NCI-H748 (cell line): ENCODE measurements around the gene NOXRED1.
A peak's percentile ranks its signal among the peaks of the same experiment; 100 is the strongest.

Experiments used
- DNase-seq: peaks from one replicate; lab custom pipeline; 2025; ENCODE audit not compliant: unreplicated experiment; lab: John Stamatoyannopoulos, UW

Gene NOXRED1

DNA sequence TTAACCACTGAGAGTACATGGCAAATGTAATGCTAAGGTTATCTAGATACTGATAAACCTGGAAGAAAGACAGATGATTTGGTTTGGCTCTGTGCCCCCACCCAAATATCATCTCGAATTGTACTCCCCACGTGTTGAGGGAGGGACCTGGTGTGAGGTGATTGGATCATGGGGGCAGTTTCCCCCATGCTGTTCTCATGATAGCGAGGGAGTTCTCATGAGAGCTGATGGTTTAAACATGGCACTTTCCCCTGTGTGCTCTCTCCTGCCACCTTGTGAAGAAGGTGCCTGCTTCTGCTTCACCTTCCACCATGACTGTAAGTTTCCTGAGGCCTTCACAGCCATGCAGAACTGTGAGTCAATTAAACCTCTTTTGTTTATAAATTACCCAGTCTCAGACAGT lies 14.2 kb downstream of the NOXRED1 start:
- no peak for DNase-seq

DNA sequence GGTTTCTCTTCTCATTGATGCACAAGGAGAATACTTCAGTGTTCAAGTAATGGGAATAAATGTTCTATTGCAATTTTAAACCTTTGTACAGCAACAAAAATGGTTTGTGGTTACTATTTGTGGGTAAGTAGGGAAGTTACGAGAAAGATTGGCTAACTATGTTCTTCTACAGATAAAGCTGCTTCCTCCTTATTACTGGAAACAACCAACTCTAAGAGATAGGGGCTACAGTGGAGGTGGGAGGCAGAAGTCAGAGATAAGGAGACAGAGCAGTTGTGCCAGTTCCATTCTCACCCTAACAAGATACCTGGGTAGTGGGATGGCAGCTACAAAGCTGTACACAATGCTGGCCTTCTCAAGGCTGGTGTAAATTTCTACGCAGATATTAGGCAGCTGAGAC lies 16.2 kb downstream of the NOXRED1 start:
- DNase-seq: no peak

DNA sequence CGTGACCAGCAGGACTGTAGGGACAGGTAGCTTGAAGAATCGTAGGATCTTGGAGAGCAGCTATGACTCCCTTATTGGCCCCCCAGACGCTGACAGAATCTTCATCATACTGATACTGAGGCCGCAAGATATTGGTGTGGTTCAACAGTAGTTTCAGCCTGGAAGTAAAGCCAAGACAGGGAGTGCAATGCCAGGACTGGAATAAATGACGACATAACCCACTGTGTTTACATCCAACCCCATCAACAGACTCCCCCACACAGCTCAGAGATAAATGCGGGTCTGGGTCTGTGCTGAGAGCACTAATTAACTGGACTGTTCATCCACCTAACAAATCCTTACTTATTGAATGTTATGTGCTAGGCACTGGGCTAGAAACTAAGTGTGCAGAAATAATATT lies 16.6 kb downstream of the NOXRED1 start:
- no peak for DNase-seq

DNA sequence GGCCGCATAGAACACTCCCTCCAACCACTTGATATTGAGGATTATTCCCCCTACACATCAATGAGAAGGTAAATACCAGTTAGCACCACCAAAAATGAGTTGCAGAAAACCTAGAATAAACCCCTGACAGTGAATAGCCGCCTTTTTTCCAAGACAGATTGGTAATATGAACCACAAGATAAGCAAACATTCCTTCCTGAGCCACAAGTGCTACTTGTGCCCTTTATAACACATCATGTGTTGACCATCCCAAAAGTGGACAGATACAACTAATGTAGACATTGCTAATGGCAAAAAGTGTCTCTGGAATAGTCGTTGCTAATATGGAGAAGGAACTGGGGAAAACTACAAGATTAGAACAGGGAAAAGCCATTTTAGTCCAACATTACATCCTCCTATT lies 17.2 kb downstream of the NOXRED1 start:
- no peak for DNase-seq

DNA sequence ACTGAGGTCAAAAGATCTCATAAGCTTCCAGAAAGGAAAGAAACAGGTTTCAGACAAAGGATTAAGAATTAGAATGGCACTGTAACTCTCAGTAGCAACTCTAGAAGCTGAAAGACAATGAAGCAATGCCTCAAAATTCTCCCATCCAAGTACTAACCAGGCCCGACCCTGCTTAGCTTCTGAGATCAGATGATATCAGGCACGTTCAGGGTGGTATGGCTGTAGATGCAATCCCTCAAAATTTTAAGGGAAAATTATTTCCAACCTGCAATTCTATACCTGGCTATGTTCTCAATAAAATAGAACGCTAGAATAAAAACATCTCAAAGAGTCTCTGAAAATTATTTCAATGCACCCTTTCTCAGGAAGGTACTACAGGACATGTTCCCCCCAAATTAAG lies 19.6 kb downstream of the NOXRED1 start:
- DNase-seq: no peak

DNA sequence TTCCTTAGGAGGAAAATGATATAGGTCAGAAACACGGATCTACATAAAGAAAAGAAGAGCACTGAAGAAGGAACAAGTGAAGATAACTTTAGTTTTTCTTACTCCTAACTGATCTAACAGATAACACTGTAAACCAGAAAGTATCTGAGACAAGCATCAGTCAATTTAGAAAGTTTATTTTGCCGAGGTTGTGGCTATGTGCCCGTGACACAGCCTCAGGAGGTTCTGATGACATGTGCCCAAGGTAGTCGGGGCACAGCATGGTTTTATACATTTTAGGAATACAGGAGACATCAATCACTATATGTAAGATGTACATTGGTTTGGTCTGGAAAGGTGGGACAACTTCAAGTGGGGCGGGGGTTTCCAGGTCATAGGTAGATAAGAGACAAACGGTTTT lies 23.1 kb downstream of the NOXRED1 start:
- DNase-seq: no peak

DNA sequence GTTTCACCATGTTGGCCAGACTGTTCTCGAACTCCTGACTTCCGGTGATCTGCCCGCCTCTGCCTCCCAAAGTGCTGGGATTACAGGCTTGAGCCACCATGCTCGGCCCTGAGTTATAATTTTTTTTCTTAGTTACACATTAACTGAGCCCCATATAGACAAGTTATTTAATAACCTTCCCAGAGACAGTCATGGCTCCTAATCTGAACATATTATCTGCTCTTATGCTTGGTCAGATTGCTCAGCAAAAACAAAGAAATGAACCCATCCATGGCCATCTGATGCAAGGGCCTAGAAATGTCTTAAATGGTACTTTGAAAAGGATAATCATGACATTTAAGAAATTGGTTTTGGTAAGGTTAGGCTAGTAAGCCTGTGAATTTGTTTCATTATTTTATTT lies 33.1 kb downstream of the NOXRED1 start:
- no peak for DNase-seq

DNA sequence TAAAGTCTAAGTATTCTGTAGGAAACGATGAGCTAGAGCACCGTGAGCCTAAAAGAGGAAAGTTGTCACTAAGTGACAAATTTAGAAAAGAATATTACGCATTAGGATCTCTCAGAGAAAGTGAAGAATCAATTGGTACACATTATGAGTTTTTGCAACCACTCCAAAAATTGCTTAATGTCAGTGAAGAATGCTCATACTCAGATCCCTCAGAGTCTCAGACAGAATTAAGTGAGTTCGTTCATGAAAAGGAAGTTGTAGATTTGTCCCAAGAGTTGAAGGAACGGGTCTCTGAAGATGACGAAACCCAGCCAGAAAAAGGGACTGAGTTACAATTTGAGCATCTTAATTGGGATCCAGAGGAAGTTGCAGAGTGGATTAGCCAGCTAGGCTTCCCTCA lies 44.6 kb downstream of the NOXRED1 start:
- DNase-seq: no peak

DNA sequence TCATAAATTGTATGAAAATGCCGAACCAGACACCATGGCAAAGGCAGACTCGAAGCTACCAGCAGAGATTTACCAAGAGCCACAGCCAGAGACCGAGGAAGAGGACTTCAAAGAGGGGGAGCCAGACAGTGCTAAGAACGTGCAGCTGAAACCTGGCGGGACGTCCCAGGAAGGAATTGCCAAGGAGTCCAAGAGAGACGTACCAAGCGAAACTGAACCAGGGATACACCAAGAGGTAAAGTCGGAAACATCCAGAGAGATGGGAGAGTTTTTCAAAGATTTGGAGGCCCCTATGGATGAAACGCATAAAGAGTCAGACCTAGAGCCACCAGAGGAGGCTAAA lies 45.9 kb downstream of the NOXRED1 start:
- DNase-seq: no peak

DNA sequence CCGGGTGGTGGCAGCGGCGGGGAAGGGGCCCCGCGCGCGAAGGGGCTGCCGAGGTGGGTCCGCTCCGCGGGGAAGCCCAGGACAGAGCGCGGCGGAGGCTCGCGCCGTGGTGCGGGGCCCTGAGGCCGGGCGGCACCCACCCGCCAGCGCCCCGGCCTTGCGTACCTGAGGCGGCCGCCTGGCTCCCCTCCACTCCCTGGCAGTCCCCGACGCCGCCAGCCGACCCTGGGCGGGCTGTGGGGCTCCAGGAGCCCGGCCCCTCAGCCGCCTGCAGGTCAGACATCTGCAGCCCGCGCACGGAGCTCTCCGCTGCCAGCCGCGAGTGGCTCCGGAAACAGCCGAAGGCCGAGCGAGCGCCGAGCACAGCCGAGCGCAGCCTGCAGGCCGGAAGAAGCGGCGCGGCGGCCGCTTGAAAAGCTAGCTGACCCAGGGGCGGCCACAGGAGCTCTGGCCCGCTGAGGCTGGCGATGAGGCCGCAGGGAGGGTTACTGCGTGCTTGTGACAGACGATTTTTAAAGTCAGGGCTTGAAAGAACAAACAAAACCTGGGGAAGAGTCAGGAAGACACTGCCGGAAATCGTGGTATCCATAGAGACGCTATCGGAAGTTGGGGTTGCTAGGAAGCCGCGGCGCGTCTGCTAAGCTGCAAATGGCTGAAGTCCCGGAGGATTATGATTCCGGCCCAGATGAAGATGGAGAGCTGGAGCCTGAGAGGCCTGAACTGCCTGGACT lies 46.4 kb downstream of the NOXRED1 start, which contains the start of the genes SAMD15 and TMED8:
SAMD15 (plus strand) TSS at position 609 of the 731 bp plus-strand sequence; CDS start at position 649, 40 bp downstream.
TMED8 (minus strand) TSS at position 324 of the 731 bp plus-strand sequence; CDS start at position 283, 41 bp downstream.
- peak; percentile 88 for DNase-seq

DNA sequence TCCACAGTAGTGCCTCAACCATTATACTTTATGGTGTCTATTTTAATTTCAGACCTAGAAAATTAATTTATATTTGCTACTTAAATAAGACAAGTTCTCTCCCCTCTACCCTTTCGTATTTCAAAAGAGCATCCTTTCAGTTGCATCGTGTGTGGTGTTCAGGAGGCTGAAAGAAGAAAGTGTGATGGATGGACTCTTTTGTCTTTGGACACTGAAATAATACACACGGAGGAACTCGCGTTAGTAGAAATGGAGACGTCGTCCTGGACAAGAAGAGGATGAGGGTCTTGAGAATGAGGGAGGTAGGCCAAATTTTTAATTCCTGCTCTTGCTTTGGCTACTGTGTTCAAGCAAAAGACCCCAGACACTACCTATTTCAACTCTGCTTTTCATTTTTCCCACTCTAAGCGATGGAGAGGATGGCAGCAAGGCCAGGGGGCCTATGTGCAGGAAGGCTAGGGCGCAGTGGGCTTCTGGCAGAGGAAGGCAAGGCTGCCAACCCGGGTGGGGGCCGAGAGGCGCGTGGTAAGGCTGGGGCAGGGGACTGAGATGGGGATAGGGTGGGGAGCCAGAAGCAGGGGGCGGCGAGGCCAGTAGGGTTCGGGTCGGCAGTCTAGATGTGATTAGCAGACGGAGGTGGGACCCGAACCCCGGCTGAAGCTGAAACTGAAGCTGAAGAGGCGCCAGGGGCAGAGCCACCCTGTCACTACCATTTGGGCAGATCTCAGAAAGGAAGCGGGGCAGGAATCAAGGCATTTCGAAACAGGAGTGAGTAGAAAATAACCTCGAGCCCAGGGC lies 47.2 kb downstream of the NOXRED1 start:
- DNase-seq: peak; percentile 53

DNA sequence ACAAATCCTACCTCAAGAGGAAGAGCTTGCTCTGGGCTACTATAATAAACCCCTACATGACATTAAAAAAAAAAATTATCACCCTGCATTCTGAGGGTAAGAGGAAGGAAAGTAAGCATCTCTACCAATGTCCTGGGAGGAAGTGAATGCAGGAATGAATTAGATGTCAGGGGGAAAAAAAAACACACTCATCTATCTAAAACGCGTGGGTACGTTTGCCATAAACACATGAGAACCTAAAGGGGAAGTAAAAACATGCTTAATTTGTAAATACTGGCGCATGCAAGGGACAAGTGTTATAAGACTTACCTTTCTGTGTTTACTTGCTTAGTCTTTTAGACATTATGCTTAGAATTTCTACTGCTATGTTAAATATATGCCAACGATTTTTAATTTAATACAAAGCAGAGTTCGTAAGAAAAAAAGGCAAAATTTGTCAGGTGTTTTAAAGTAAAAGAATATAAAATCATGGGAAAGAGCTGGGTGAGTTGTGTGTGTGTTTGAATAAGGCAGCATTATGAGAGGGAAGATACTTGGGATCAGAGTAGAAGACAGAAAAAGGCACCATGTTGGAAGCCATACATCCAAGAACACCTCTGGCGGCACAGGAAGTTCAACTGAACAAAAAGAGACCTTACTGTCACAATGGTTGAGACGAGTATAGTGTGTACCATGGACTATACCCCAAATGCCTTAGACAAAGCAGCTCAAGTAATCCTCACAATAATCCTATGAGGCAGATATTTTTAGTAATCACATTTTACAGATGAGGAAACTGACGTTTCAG lies 48.0 kb downstream of the NOXRED1 start:
- peak; percentile 34 for DNase-seq

DNA sequence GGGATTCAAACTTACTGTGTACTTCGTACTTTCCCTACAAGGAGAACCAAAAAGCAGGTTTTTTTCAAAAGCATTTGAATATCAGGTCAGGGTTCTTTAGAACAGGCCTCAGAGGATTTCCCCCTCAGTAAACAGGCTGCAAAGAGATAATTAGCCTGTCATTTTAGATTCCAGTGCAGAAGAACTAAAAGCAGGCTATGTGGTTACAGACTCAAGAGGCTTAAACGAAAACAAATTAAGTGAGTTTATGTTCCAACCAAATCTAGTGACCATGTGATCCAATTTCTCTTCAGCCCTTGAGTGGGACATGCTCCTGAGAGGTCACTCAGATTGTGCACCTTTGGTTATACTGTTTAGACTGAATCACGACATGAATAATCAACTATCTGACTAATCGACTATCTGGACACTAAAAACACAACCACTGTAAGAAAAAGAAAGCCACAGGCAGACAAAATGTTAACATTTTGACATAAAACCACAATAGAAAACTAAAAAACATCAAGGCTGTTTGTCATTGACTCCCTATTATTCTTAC lies 51.0 kb downstream of the NOXRED1 start:
- no peak for DNase-seq

DNA sequence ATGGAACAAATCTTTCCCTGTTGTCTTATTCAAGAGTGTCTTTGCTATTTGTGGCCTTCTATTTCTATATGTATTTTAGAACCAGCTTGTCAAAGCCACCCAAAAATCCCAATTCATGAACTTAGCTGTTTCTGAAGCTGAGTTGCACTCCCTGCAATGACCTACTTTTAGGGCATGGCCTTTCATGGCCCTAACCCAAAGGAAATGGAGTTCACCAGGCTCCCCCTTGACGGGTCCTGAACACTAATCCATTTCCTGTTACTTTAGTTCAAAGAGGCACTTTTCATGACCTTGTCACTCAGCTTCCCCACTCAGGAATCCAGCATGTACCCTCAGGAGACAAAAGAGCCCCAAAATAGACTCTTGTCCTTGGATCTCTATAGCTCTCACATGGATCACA lies 54.0 kb downstream of the NOXRED1 start:
- DNase-seq: no peak

DNA sequence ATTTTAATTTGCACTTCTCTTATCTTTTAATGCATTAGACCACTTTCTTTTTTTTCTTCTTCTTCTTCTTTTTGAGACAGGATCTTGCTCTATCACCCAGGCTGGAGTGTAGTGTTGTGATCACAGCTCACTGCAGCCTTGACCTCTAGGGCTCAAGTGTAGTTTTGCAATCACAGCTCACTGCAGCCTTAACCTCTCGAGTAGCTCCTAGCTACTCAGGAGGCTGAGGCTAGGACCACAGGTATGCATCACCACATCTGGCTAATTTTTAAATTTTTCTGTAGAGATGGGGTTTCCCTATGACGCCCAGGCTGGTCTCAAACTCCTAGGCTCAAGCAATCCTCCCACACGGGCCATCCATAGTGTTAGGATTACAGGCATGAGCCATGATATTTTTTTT lies 59.2 kb downstream of the NOXRED1 start:
- DNase-seq: no peak

DNA sequence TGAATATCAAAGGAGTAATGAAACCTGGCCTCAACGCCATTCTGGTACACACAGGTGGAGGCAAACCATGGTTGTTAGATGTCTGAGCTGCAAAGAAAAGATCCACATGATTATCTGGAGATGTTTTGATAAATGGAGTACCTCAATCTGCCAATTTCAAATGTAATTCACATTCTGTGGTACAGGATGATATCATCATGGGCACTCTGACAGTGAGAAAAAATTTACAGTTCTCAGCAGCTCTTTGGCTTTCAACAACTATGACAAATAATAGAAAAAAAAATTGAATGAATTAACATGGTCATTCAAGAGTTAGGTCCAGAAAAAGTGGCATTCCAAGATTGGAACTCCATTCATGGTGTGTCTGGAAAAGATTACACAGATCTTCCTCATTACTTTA lies 63.7 kb downstream of the NOXRED1 start:
- no peak for DNase-seq

DNA sequence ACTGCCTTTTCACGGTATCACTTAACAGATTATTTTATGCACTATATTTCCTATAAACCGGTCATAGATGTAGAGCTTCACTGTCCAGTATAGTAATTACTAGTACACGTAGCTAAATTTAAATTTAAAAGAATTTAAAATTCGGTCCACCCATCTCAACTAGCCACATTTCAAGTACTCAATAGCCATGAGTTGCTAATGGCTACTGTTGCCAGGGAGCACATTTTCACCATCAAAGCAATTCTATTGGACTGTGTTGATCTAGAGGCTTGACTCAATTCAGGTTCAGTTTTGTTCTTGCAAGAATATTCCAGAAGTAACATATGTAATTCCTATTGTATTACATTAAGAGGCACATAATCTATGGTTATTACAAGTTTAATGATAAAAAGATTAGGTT lies 66.4 kb downstream of the NOXRED1 start:
- no peak for DNase-seq

DNA sequence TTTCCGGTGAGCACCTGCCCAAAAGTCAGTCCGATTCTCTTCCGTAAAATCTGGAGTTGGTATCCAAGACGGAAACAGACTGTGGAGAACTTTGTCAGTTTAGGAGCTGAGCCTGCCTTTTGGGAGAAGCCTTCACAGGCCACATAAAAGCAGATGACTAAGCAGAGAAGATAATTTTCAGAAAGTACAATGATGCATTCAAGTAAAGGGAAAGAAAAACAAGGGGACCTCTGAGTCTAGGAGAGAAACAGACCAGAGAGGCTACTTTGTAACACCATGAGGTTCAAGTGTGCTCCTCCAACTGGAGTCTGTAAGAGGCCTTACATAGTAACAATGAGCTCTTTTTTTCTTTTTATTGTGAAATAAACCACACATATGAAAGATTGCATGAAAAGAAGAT lies 67.5 kb downstream of the NOXRED1 start:
- DNase-seq: no peak

DNA sequence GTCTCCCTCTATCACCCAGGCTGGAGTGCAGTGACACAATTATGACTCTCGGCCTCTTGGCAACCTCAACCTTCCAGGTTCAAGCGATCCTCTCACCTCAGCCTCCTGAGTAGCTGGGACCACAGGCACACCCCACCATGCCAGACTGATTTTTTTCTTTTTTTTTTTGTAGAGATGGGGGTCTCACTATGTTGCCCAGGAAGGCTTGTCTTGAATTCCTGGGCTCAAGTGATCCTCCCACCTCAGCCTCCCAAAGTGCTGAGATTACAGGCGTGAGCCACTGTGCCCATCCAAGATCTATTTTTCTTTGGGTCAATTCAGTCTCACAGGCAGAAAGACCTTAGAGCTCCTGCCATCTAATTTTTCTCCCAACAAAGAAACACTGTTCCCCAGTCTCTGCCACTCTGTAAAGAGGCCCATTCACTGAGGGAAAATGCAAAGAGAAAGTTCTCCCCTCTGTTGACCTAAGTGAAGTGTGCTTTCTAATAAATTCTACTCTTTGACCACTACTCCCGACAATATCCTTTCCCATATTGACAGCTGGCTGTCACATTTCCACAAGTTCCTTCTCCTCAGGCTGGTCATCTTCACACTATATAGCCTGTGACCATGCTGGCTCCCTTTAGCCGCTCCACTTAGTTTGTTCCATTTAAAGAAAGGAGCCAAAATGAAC lies 69.7 kb downstream of the NOXRED1 start:
- DNase-seq: no peak

DNA sequence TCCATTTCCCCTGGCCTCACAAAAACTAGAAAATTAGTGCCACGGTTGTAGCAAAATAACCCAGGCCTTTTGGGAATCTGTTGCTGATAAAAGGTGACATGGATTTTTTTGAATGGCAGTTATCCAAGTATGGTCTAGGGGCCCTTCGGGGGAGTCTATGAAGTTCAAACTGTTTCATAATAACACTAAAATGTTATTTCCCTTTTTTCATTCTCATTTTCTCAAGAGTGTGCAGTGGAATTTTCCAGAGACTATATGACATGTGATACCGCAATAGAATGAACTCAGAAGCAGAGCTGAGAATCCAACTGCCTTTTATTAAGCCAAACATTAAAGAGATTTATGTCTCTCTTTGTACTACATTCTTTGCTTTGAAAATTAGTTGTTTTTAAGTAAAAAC lies 75.6 kb downstream of the NOXRED1 start:
- DNase-seq: no peak

DNA sequence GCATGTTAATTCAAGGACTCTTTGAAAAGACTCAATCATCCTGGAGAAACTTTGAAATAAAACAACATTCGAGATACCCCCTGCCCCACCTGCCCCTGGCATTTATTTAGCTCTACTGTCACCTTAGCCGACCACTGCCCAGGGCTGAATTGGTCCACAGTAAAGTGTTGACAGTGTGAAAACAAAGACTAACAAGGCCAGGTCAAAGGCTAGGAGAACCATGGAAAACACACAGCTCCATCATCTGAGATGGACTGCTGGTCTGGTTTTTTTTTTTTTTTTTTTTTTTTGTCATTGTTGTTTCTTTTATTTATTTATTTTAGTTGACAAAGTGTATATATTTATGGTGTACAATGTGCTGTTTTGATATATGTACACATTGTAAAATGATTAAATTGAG lies 76.8 kb downstream of the NOXRED1 start:
- DNase-seq: no peak
